ENCODE measurements around the gene LZTFL1.

Gene LZTFL1

GRCh38 chr3:45774581-45775521, 67.1 kb downstream of the LZTFL1 start:
- TF ChIP-seq NFIC (IDR thresholded peaks at IDR 0.05), result no peak; the same call in 1 of the 2 replicates
- no peak for TF ChIP-seq EGR1 (IDR thresholded peaks at IDR 0.05)
- no peak for TF ChIP-seq TEAD4 (IDR thresholded peaks at IDR 0.05)
- TF ChIP-seq CREB1 (IDR thresholded peaks at IDR 0.05; ENCODE audit: low read depth), result no peak
- TF ChIP-seq ZBTB7A (IDR thresholded peaks at IDR 0.05; ENCODE audit: low read depth), result no peak
- TF ChIP-seq CEBPB (IDR thresholded peaks at IDR 0.05), result no peak
- no peak for TF ChIP-seq MAX (IDR thresholded peaks at IDR 0.05)
- no peak for TF ChIP-seq TCF12 (IDR thresholded peaks at IDR 0.05; ENCODE audit: low read depth)
- TF ChIP-seq FOXM1 (IDR thresholded peaks at IDR 0.05; ENCODE audit: borderline replicate concordance, low read depth), result no peak
- TF ChIP-seq REST (IDR thresholded peaks at IDR 0.05; ENCODE audit: low read depth), result no peak
- no peak for TF ChIP-seq EP300 (IDR thresholded peaks at IDR 0.05; ENCODE audit: borderline replicate concordance)
- TF ChIP-seq RAD21 (IDR thresholded peaks at IDR 0.05; ENCODE audit: low read depth), result no peak
- TF ChIP-seq TAF1 (IDR thresholded peaks at IDR 0.05; ENCODE audit: low read depth), result no peak
- no peak for TF ChIP-seq YY1 (IDR thresholded peaks at IDR 0.05; ENCODE audit: low read depth)

- TF ChIP-seq EGR1 (IDR thresholded peaks at IDR 0.05), result no peak
- TF ChIP-seq RAD21 (IDR thresholded peaks at IDR 0.05; ENCODE audit: low read depth), result no peak
- TF ChIP-seq REST (IDR thresholded peaks at IDR 0.05; ENCODE audit: low read depth), result no peak
- peak; percentile 82 for TF ChIP-seq TEAD4 (IDR thresholded peaks at IDR 0.05)
- TF ChIP-seq EP300 (IDR thresholded peaks at IDR 0.05; ENCODE audit: borderline replicate concordance), result peak; percentile 74; the same call in 1 of the 2 replicates
- TF ChIP-seq MAX (IDR thresholded peaks at IDR 0.05), result peak; percentile 44; the same call in 1 of the 2 replicates
- TF ChIP-seq TAF1 (IDR thresholded peaks at IDR 0.05; ENCODE audit: low read depth), result no peak
- no peak for TF ChIP-seq YY1 (IDR thresholded peaks at IDR 0.05; ENCODE audit: low read depth)
- peak; percentile 32; the same call in 1 of the 2 replicates for TF ChIP-seq NFIC (IDR thresholded peaks at IDR 0.05)
- TF ChIP-seq FOXM1 (IDR thresholded peaks at IDR 0.05; ENCODE audit: borderline replicate concordance, low read depth), result peak; percentile 44; the same call in 1 of the 2 replicates
- 0 out of 2 replicates have a peak, but pooled peaks have one; percentile 9 for TF ChIP-seq CEBPB (IDR thresholded peaks at IDR 0.05)
- TF ChIP-seq USF1 (IDR thresholded peaks at IDR 0.05), result peak; percentile 88
- no peak for TF ChIP-seq ZBTB7A (IDR thresholded peaks at IDR 0.05; ENCODE audit: low read depth)
- TF ChIP-seq TCF12 (IDR thresholded peaks at IDR 0.05; ENCODE audit: low read depth), result peak; percentile 74
- TF ChIP-seq CREB1 (IDR thresholded peaks at IDR 0.05; ENCODE audit: low read depth), result no peak
These were observed 68.0 kb downstream of the LZTFL1 start for GRCh38 chr3:45773714-45774449.
